ENCODE measurements around the gene GPATCH1. TPM values are rescaled to one million over a fixed set of nuclear protein-coding genes. Genes with fewer than 3 reads are reported as not detected.
"Not testable (repeated sequence)": the region's sequence is repeated elsewhere in the genome, so short reads cannot be mapped to it uniquely, and the experiment has no call there.

GPATCH1 gene
- total RNA-seq, 1 donor from 2014 or later: 8.2 TPM

- no peaks in the 10 kb centered on the region for H3K9me3 Mint-ChIP-seq (ENCODE audit: unreplicated experiment)
- H3K4me1 Mint-ChIP-seq (ENCODE audit: unreplicated experiment): peaks cover 5% of the 10 kb centered on the region
- peaks cover 3% of the 10 kb centered on the region for H3K36me3 Mint-ChIP-seq (ENCODE audit: unreplicated experiment)
- no peak for DNase-seq (ENCODE audit: extremely low spot score, unreplicated experiment)
- no peaks in the 10 kb centered on the region for H3K27me3 Mint-ChIP-seq (ENCODE audit: unreplicated experiment)
- no peak for TF ChIP-seq CTCF (IDR thresholded peaks at IDR 0.05)
- no peak overlapping the region for H3K27ac Mint-ChIP-seq (ENCODE audit: unreplicated experiment)
- H3K4me3 Mint-ChIP-seq (ENCODE audit: unreplicated experiment): no peak overlapping the region
Observed at GRCh38 chr19:33039108-33039599, 41.8 kb upstream of the GPATCH1 start.

DNA sequence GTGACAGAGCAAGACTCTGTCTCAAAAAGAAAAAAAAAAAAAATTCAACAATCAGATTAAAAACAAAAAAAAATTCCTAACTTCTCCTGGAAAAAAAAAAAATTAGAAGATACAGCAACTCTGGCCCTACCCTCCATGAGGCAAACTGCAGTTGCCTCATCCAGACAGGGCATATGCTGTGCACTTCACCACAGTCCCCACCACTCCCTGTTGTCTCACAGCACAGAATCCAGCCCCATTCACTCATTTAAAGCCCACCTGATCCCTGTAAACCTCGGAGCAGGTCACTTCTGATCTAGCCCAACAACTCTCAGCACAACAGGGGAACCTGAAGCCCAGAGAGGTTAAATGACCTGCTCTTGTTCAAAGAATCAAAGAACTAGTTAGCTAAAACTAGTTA, 41.2 kb upstream of the GPATCH1 start:
- DNase-seq (ENCODE audit: extremely low spot score, unreplicated experiment): no peak
- Mint-ChIP-seq H3K27me3 (ENCODE audit: unreplicated experiment) (no peaks in the 10 kb centered on the region), H3K27ac (ENCODE audit: unreplicated experiment) (no peak overlapping the region), H3K4me1 (ENCODE audit: unreplicated experiment) (peaks cover 5% of the 10 kb centered on the region), H3K9me3 (ENCODE audit: unreplicated experiment) (no peaks in the 10 kb centered on the region), H3K36me3 (ENCODE audit: unreplicated experiment) (peaks cover 3% of the 10 kb centered on the region), H3K4me3 (ENCODE audit: unreplicated experiment) (no peak overlapping the region)
- no peak for TF ChIP-seq CTCF (IDR thresholded peaks at IDR 0.05)

DNA sequence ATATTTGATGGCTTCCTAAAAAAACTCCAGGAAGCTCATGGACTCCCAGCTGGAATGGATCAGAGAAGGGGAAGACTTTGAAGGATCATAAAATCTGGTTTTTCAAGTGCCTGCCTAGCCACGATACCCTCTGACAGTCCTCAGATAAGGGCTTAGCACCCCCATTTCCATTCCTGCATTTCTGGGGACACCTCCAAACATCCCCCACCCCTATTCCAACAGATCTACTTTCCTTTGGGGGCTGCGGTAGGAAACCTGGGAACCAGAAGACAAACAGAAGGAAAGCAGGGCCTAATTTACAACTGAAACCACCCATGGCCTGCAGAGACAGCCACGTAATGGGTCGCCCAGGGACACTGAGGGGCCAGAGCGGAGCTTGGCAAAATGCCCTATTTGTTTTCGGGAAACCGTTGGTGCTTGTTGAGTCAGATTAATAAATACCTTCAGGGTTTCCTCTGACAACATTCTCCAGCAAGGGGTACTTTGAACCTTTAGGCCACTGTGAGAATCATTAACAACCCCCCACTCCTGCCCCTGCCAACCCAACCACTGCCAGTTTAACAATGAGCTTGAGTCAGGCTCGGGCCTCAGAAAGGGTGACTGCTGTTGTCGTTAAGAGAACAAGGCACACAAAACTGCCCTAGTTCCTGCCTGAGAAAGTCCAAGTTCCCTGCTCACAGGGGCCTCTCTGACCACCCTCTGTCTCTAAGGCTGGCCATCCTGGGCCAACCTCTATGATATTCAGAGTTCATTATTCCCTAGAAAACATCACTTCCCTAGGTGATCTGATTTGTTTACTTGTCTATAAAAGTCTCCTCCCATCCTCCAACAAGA, 39.8 kb upstream of the GPATCH1 start:
- H3K36me3 Mint-ChIP-seq (ENCODE audit: unreplicated experiment): peaks cover 3% of the 10 kb centered on the region
- no peak for TF ChIP-seq CTCF (IDR thresholded peaks at IDR 0.05)
- no peak for DNase-seq (ENCODE audit: extremely low spot score, unreplicated experiment)

DNA sequence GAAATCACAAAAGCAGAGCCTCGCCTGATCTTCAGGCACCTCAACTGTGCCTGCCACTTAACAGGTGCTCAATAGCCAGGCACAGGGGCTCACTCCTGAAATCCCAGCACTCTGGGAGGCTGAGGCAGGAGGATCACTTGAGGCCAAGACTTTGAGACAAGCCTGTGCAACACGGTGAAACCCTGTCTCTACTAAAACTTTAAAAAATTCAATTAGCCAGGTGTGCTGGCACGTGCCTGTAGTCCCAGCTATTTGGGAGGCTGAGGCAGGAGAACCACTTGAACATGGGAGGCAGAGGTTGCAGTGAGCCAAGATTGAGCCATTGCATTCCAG, 39.2 kb upstream of the GPATCH1 start:
- not testable (repeated sequence) for H3K4me3 Mint-ChIP-seq (ENCODE audit: unreplicated experiment); H3K27me3 Mint-ChIP-seq (ENCODE audit: unreplicated experiment)

More for the DNA sequence above, 39.8 kb upstream of the GPATCH1 start:
- Mint-ChIP-seq H3K9me3 (ENCODE audit: unreplicated experiment) (no peaks in the 10 kb centered on the region), H3K4me3 (ENCODE audit: unreplicated experiment) (no peak overlapping the region), H3K27ac (ENCODE audit: unreplicated experiment) (no peak overlapping the region), H3K27me3 (ENCODE audit: unreplicated experiment) (no peaks in the 10 kb centered on the region), H3K4me1 (ENCODE audit: unreplicated experiment) (peaks cover 5% of the 10 kb centered on the region)

GRCh38 chr19:33047422-33047821, 33.6 kb upstream of the GPATCH1 start:
- H3K4me3 Mint-ChIP-seq (ENCODE audit: unreplicated experiment): no peak overlapping the region

More for the DNA sequence above, 39.2 kb upstream of the GPATCH1 start:
- not testable (repeated sequence) for H3K36me3 Mint-ChIP-seq (ENCODE audit: unreplicated experiment); DNase-seq (ENCODE audit: extremely low spot score, unreplicated experiment); H3K9me3 Mint-ChIP-seq (ENCODE audit: unreplicated experiment); H3K4me1 Mint-ChIP-seq (ENCODE audit: unreplicated experiment); H3K27ac Mint-ChIP-seq (ENCODE audit: unreplicated experiment)

More at GRCh38 chr19:33047422-33047821, 33.6 kb upstream of the GPATCH1 start:
- Mint-ChIP-seq H3K27me3 (ENCODE audit: unreplicated experiment) (no peaks in the 10 kb centered on the region), H3K9me3 (ENCODE audit: unreplicated experiment) (no peaks in the 10 kb centered on the region), H3K36me3 (ENCODE audit: unreplicated experiment) (no peaks in the 10 kb centered on the region), H3K27ac (ENCODE audit: unreplicated experiment) (no peak overlapping the region), H3K4me1 (ENCODE audit: unreplicated experiment) (peaks cover under 1% of the 10 kb centered on the region)
- TF ChIP-seq CTCF (IDR thresholded peaks at IDR 0.05): no peak
- no peak for DNase-seq (ENCODE audit: extremely low spot score, unreplicated experiment)

All from osteocyte (in vitro differentiated cells).